Ovary (tissue), 3 donors: ENCODE measurements around the gene TSPEAR.

Experiments used
- POLR2A ChIP-seq: fragments of 450-650 bp; IDR thresholded peaks from one replicate; pipeline ENCODE4 v1.6.1; 2017; ENCODE audit warnings: antibody characterized with exemption, mild to moderate bottlenecking, moderate library complexity
- TF ChIP-seq, protein P1 (sequence below), 3 donors: fragments of 450-650 bp in 2 of 3; fragments of 200-600 bp in 1 of 3; IDR thresholded peaks; one replicate each; pipeline versions ENCODE4 v1.5.1 to v1.8.0; 2016 to 2022; ENCODE audit warnings: antibody characterized with exemption in 3 of 3, mild to moderate bottlenecking in 1 of 3
- donor health status: DM: no; HTN: no; CAD: no.

DNA sequence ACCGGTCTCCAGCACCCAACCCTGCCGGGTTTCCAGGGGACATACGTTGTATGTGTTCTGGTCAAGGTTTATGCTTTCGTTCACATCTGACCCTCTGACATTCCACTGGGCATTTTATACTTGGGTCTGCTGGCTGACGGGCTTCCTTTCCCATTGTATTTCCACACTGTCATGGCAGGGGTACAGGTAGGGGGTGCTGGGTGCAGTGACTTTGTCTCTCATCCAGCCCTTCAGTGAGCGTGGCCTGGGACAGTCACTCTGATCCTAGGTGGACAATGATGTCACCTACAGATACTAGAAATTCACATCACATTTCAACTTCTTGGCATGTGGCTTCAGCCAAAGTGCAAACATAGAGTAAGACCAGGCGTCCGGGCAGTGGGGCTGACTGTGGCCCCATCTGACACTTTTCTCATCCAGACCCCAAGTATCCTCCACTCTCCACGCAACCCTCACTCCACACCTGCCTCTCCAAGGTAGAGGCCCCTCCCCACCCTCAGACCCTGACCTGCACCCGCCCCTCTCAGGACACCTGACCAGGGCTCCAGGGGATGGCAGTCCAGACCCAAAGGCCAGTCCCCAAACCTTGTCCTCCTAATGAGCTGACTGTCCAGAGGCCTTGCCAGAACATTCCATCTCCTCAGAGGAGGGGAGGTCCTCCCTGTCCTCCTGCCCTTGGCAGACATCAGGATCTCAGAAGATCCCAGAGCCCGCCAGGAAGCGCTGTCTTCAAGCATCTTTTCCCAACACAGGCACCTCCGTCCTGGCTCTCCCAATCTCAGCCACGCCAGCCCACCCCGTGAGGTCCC, 75.0 kb downstream of the TSPEAR start:
- no peak for TF ChIP-seq POLR2A
- TF ChIP-seq, protein P1, sequence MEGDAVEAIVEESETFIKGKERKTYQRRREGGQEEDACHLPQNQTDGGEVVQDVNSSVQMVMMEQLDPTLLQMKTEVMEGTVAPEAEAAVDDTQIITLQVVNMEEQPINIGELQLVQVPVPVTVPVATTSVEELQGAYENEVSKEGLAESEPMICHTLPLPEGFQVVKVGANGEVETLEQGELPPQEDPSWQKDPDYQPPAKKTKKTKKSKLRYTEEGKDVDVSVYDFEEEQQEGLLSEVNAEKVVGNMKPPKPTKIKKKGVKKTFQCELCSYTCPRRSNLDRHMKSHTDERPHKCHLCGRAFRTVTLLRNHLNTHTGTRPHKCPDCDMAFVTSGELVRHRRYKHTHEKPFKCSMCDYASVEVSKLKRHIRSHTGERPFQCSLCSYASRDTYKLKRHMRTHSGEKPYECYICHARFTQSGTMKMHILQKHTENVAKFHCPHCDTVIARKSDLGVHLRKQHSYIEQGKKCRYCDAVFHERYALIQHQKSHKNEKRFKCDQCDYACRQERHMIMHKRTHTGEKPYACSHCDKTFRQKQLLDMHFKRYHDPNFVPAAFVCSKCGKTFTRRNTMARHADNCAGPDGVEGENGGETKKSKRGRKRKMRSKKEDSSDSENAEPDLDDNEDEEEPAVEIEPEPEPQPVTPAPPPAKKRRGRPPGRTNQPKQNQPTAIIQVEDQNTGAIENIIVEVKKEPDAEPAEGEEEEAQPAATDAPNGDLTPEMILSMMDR (IDR thresholded peaks at IDR 0.05) = no peak
